GM12891 (cell line): ENCODE data around the gene BTRC.

ENCODE experiments used
- DNase-seq: peaks from one replicate; pipeline ENCODE4 v3.0.0; 2011; ENCODE audit warnings: low spot score; ENCODE audit not compliant: insufficient read length
- FAIRE-seq: peaks from 2 replicates; lab custom pipeline; 2011; peaks lifted over from hg19 to GRCh38; lab: Jason Lieb, UNC
- PAX5 ChIP-seq: IDR thresholded peaks from 2 replicates; pipeline ENCODE4 v1.6.1; 2011; ENCODE audit warnings: low read length, moderate library complexity, mild to moderate bottlenecking; ENCODE audit not compliant: insufficient read depth, severe bottlenecking
- POLR2A ChIP-seq: IDR thresholded peaks from 2 replicates; pipeline ENCODE4 v1.6.1; 2011; ENCODE audit warnings: low read depth, low read length, control low read depth
- POLR2AphosphoS5 ChIP-seq: IDR thresholded peaks from 2 replicates; pipeline ENCODE4 v1.6.1; 2011; ENCODE audit warnings: low read depth, low read length, control low read depth
- POU2F2 ChIP-seq: IDR thresholded peaks from 2 replicates; pipeline ENCODE4 v1.6.1; 2011; ENCODE audit warnings: low read depth, mild to moderate bottlenecking, control low read depth, low read length, moderate library complexity
- SPI1 ChIP-seq: IDR thresholded peaks from 2 replicates; pipeline ENCODE4 v1.6.1; 2011; ENCODE audit warnings: low read depth, low read length, control low read depth
- TAF1 ChIP-seq: IDR thresholded peaks from 2 replicates; pipeline ENCODE4 v1.6.1; 2011; ENCODE audit warnings: low read depth, low read length, control low read depth

BTRC gene

DNA sequence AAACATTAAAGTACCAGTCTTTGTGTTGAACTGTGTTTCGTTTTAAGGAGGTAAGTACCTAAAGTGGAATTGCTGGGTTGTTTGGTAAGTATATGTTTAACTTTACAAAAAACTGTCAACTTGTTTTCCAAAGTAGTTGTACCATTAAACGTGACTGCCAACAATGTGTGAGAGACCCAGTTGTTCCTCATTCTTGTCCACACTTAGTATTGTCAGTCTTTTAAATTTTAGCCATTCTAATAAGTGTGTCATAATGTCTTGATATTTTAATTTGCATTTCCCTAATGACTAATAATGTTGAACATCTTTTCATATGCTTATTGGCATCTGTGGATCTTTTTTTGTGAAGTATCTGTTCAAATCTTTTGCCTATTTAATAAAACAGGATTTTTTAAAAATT is 159.8 kb downstream of the BTRC start:
- no peak for FAIRE-seq
- TF ChIP-seq SPI1 (no peak), POU2F2 (no peak), PAX5 (no peak), POLR2AphosphoS5 (no peak), POLR2A (no peak), TAF1 (no peak)
- no peak for DNase-seq

- DNase-seq (no peak), FAIRE-seq (no peak)
- TF ChIP-seq POLR2AphosphoS5 (no peak), TAF1 (no peak), POLR2A (no peak), POU2F2 (no peak), SPI1 (no peak), PAX5 (no peak)
These were observed 171.9 kb downstream of the BTRC start for GRCh38 chr10:101525848-101526247.

- DNase-seq = no peak
- FAIRE-seq = no peak
- no peak for TF ChIP-seq POLR2AphosphoS5
- TF ChIP-seq POU2F2 = no peak
- no peak for TF ChIP-seq PAX5
- TF ChIP-seq TAF1 = no peak
- no peak for TF ChIP-seq SPI1
These were observed 175.2 kb downstream of the BTRC start for GRCh38 chr10:101529207-101529606.

- TF ChIP-seq TAF1 = no peak
- TF ChIP-seq POLR2AphosphoS5 = no peak
- no peak for TF ChIP-seq PAX5
- TF ChIP-seq POLR2A = no peak
- no peak for TF ChIP-seq SPI1
- no peak for TF ChIP-seq POU2F2
- no peak for FAIRE-seq
- no peak for DNase-seq
These were observed 176.0 kb downstream of the BTRC start for GRCh38 chr10:101529725-101530553.

GRCh38 chr10:101535949-101536348 is 182.0 kb downstream of the BTRC start:
- DNase-seq = peak; percentile 42
- peak; percentile 64 for FAIRE-seq
- TF ChIP-seq PAX5 = no peak
- no peak for TF ChIP-seq TAF1
- no peak for TF ChIP-seq POLR2A
- TF ChIP-seq SPI1 = no peak
- no peak for TF ChIP-seq POLR2AphosphoS5
- TF ChIP-seq POU2F2 = no peak

DNA sequence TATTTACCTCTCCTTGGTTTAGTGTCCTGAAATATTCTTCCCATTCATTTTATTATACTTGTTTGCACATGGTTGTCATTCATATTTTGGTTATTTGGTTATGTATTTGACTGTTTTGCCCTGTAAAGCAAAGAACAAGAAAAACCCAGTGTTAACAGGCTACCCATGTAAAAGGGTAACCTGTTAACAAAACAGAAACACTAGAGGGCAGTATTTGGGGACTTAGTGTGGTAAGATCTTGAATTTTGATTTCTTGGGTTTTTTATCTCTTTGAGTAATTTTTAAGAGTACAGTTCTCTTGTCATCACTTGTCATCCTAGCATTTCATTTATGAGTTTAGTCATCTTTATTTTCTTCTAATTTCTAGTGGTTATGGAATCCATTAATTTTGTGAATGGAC is 182.8 kb downstream of the BTRC start:
- FAIRE-seq = peak; percentile 63
- TF ChIP-seq POLR2AphosphoS5 (no peak), POU2F2 (no peak), POLR2A (no peak), TAF1 (no peak), SPI1 (no peak), PAX5 (no peak)
- no peak for DNase-seq

- FAIRE-seq = no peak
- DNase-seq = no peak
- TF ChIP-seq POLR2A (no peak), POU2F2 (no peak), TAF1 (no peak), PAX5 (no peak), SPI1 (no peak), POLR2AphosphoS5 (no peak)
These were observed 184.5 kb downstream of the BTRC start for GRCh38 chr10:101538446-101538845.

DNA sequence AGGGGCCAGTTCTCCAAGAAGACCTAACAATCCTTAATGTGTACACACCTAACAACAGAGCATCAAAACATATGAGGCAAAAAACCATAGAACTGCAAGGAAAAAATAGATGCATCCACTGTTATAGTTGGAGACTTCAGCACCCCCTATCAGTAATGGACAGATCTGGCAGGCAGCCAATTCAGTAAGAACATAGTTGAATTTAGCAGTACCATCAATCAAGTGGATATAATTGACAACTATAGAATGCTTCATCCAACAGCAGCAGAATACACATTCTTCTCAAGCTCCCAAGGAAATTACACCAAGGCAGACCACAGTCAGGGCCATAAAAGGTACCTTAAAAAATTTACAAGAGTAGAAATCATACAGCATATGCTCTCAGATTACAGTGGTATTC is 191.9 kb downstream of the BTRC start:
- FAIRE-seq (no peak), DNase-seq (no peak)
- TF ChIP-seq TAF1 (no peak), POU2F2 (no peak), PAX5 (no peak), POLR2AphosphoS5 (no peak), SPI1 (no peak), POLR2A (no peak)

- TF ChIP-seq POU2F2 (no peak), TAF1 (no peak), POLR2AphosphoS5 (no peak), PAX5 (no peak), SPI1 (no peak)
- DNase-seq (no peak), FAIRE-seq (no peak)
These were observed 197.0 kb downstream of the BTRC start for GRCh38 chr10:101550965-101551364.

DNA sequence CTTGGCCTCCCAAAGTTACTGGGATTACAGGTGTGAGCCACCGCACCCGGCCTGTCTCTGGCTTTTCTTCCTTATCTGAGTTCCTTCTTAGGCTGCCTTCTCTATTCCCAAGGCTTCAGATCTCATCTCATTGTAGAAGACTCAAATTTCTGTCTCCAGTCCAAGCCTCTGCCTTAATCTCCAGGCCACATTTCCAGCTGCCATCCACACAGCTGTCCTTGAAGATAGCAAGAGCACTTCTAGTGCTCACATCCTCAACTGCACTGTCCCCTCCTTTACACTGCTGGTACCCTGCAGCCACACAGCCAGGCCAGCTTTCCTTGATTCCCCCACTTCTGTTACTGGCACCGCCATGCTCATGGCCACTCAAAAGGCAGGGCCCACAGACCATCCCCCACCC is 198.5 kb downstream of the BTRC start:
- TF ChIP-seq POLR2A (no peak), POU2F2 (no peak), POLR2AphosphoS5 (no peak), TAF1 (no peak), SPI1 (no peak), PAX5 (no peak)
- FAIRE-seq (no peak), DNase-seq (no peak)
